HepG2 (cell line): ENCODE data around the gene ANKRD44. TPM values are rescaled to one million over a fixed set of nuclear protein-coding genes. Genes with fewer than 3 reads are reported as not detected.

Experiments used
- ATAC-seq: fragments of 200-7000 bp; cut with Tn5 transposase; 3 replicates; pipeline ENCODE4 v1.9.1; 2020; ENCODE audit warnings: mild to moderate bottlenecking, moderate library complexity
- BruUV-seq: library from RNA; stranded (reverse); fragments of 400-500 nt; replicated peaks from 2 replicates; lab custom pipeline; 2021; lab: Mats Ljungman, UMichigan
- CTCF ChIA-PET: fragments of 300-600 bp; formaldehyde crosslinking; extraction: SDS; loops from one replicate; lab custom pipeline; 2021; ENCODE audit warnings: low total read pairs, inconsistent platforms, low intra/inter-chr PET ratio; lab: Yijun Ruan, JAX
- POLR2A ChIA-PET: fragments of 350-600 bp; sonication (Branson Sonifier 250); formaldehyde crosslinking; loops from one replicate; lab custom pipeline; 2020; ENCODE audit warnings: antibody characterized with exemption, inconsistent platforms; lab: Yijun Ruan, JAX
- DNase-seq: peaks from one replicate; pipeline ENCODE4 v3.0.0-alpha.2; 2015; ENCODE audit warnings: low spot score
- FAIRE-seq: peaks from 3 replicates; lab custom pipeline; 2011; peaks lifted over from hg19 to GRCh38; lab: Jason Lieb, UNC
- H2AFZ ChIP-seq: one replicate; pipeline ENCODE4 v1.6.1; 2011; ENCODE audit warnings: low read length, inconsistent platforms
- H3K27ac ChIP-seq: fragments of 300-600 bp; 3 replicates; pipeline ENCODE4 v1.8.0; 2011; ENCODE audit warnings: mixed run types, mild to moderate bottlenecking, mixed read lengths, low read length, inconsistent platforms; ENCODE audit not compliant: insufficient read depth; ENCODE audit errors: extremely low read length
- H3K27me3 ChIP-seq, 2 experiments: fragments of 200-600 bp in 1 of 2; 2 replicates in 1 of 2; 3 replicates in 1 of 2; pipeline versions ENCODE4 v1.6.0 to v1.8.0; 2011; ENCODE audit warnings: low read length in 2 of 2, mild to moderate bottlenecking in 2 of 2, moderate library complexity in 2 of 2, inconsistent platforms in 1 of 2; ENCODE audit not compliant: insufficient read depth in 2 of 2, control insufficient read depth in 1 of 2
- H3K36me3 ChIP-seq, 2 experiments: fragments of 200-600 bp in 1 of 2; replicated peaks in 1 of 2; 2 replicates in 1 of 2; 3 replicates in 1 of 2; pipeline versions ENCODE4 v1.5.1 to v1.8.0; 2011; ENCODE audit warnings: low read length in 2 of 2, inconsistent platforms in 1 of 2; ENCODE audit not compliant: insufficient read depth in 2 of 2, control insufficient read depth in 1 of 2
- H3K4me1 ChIP-seq: 2 replicates; pipeline ENCODE4 v1.5.1; 2012; ENCODE audit warnings: low read length, inconsistent platforms; ENCODE audit not compliant: insufficient read depth
- H3K4me2 ChIP-seq: 2 replicates; pipeline ENCODE4 v1.6.0; 2011; ENCODE audit warnings: low read depth, low read length, inconsistent platforms
- H3K4me3 ChIP-seq, 3 experiments: fragments of 200-600 bp in 1 of 3; sonication (generic), shearing (Covaris generic) in 1 of 3; replicated peaks in 1 of 3; 2 replicates each; pipeline ENCODE4 v1.5.1; 2011 to 2016; ENCODE audit warnings: low read length in 3 of 3, inconsistent platforms in 2 of 3, low read depth in 2 of 3, mild to moderate bottlenecking in 2 of 3, control low read depth in 1 of 3, mixed read lengths in 1 of 3; ENCODE audit not compliant: insufficient read depth in 1 of 3
- H3K79me2 ChIP-seq: one replicate; pipeline ENCODE4 v1.6.1; 2011; ENCODE audit warnings: low read length, inconsistent platforms; ENCODE audit not compliant: insufficient read depth
- H3K9ac ChIP-seq: 2 replicates; pipeline ENCODE4 v1.6.0; 2011; ENCODE audit warnings: mild to moderate bottlenecking, low read depth, low read length, inconsistent platforms; ENCODE audit not compliant: insufficient read depth
- H3K9me3 ChIP-seq: 2 replicates; pipeline ENCODE4 v1.5.1; 2012; ENCODE audit warnings: mild to moderate bottlenecking, low read length
- H4K20me1 ChIP-seq: 2 replicates; pipeline ENCODE4 v1.6.0; 2011; ENCODE audit warnings: inconsistent platforms, mild to moderate bottlenecking, low read length, moderate library complexity; ENCODE audit not compliant: insufficient read depth
- CENPBD1 ChIP-seq: sonication (generic); formaldehyde crosslinking; IDR thresholded peaks from 2 replicates; pipeline ENCODE4 v1.8.0; 2022; ENCODE audit warnings: missing genetic modification reagents, low read depth, mild to moderate bottlenecking, borderline replicate concordance
- GRHL1 ChIP-seq: sonication (generic); formaldehyde crosslinking; conservative IDR thresholded peaks from 2 replicates; pipeline ENCODE4 v1.8.0; 2022; ENCODE audit warnings: missing genetic modification reagents
- HDAC6 ChIP-seq: fragments of 200-600 bp; sonication (generic); IDR thresholded peaks from 2 replicates; pipeline ENCODE4 v1.7.0; 2017; ENCODE audit warnings: mild to moderate bottlenecking, antibody characterized with exemption, low read length, low read depth
- HNF1A ChIP-seq, 2 experiments: sonication (generic) in 1 of 2; formaldehyde crosslinking in 1 of 2; IDR thresholded peaks; 2 replicates each; pipeline versions ENCODE4 v1.4.0 to v1.6.1; 2016 to 2020; ENCODE audit warnings: borderline replicate concordance in 1 of 2, low read depth in 1 of 2, mild to moderate bottlenecking in 1 of 2, missing genetic modification reagents in 1 of 2
- KLF13 ChIP-seq: sonication (generic); formaldehyde crosslinking; IDR thresholded peaks from 2 replicates; pipeline ENCODE4 v1.4.0; 2020; ENCODE audit warnings: mild to moderate bottlenecking, missing genetic modification reagents
- KMT2A ChIP-seq: sonication (generic); formaldehyde crosslinking; IDR thresholded peaks from 2 replicates; pipeline ENCODE4 v1.4.0; 2020; ENCODE audit warnings: missing genetic modification reagents
- MAF1 ChIP-seq: sonication (generic); formaldehyde crosslinking; IDR thresholded peaks from 2 replicates; pipeline ENCODE4 v1.5.0; 2020; ENCODE audit warnings: missing genetic modification reagents, borderline replicate concordance
- MATR3 ChIP-seq: sonication (generic); formaldehyde crosslinking; IDR thresholded peaks from 2 replicates; pipeline ENCODE4 v1.4.0; 2020; ENCODE audit warnings: missing genetic modification reagents
- NAIF1 ChIP-seq: sonication (generic); formaldehyde crosslinking; IDR thresholded peaks from 2 replicates; pipeline ENCODE4 v1.5.0; 2020; ENCODE audit warnings: mild to moderate bottlenecking, missing genetic modification reagents, borderline replicate concordance
- ZBTB7B ChIP-seq: sonication (generic); formaldehyde crosslinking; IDR thresholded peaks from 2 replicates; pipeline ENCODE4 v1.4.0; 2020; ENCODE audit warnings: missing genetic modification reagents
- ZBTB8A ChIP-seq: sonication (generic); formaldehyde crosslinking; IDR thresholded peaks from 2 replicates; pipeline ENCODE4 v1.4.0; 2020; ENCODE audit warnings: mild to moderate bottlenecking, low read depth, missing genetic modification reagents, borderline replicate concordance
- ZNF333 ChIP-seq: sonication (generic); formaldehyde crosslinking; IDR thresholded peaks from 2 replicates; pipeline ENCODE4 v1.4.0; 2020; ENCODE audit warnings: mild to moderate bottlenecking, missing genetic modification reagents, borderline replicate concordance
- ZNF556 ChIP-seq: sonication (generic); formaldehyde crosslinking; IDR thresholded peaks from 2 replicates; pipeline ENCODE4 v1.4.0; 2020; ENCODE audit warnings: mild to moderate bottlenecking, missing genetic modification reagents, borderline replicate concordance
- ZNF567 ChIP-seq: sonication (generic); formaldehyde crosslinking; IDR thresholded peaks from 2 replicates; pipeline ENCODE4 v1.8.1; 2023; ENCODE audit warnings: mild to moderate bottlenecking, missing genetic modification reagents, borderline replicate concordance
- ZNF660 ChIP-seq: sonication (generic); formaldehyde crosslinking; IDR thresholded peaks from 2 replicates; pipeline ENCODE4 v1.5.1; 2020; ENCODE audit warnings: mild to moderate bottlenecking, low read depth, missing genetic modification reagents, borderline replicate concordance
- ZNF670 ChIP-seq: sonication (generic); formaldehyde crosslinking; IDR thresholded peaks from 2 replicates; pipeline ENCODE4 v1.8.0; 2022; ENCODE audit warnings: mild to moderate bottlenecking, missing genetic modification reagents, borderline replicate concordance
- ZNF674 ChIP-seq: sonication (generic); formaldehyde crosslinking; IDR thresholded peaks from 2 replicates; pipeline ENCODE4 v1.5.0; 2020; ENCODE audit warnings: low read depth, mild to moderate bottlenecking, missing genetic modification reagents
- WGBS: methylation state at CpG from one replicate; pipeline ENCODE4 v1.1.6; 2017; ENCODE audit warnings: low lambda C conversion rate; 5-methylcytosine and 5-hydroxymethylcytosine counted together
- in situ Hi-C: cut with HindIII; loops from 2 replicates; pipeline ENCODE4 v1.10.0; 2017; ENCODE audit warnings: low pct_unique_long_range_greater_than_20kb; ENCODE audit not compliant: extremely low pct_ligation_motif_present
- intact Hi-C: fragments of 100-400 bp; cut with micrococcal nuclease; formaldehyde crosslinking; loops from one replicate; pipeline ENCODE4 v1.10.0; 2022; ENCODE audit not compliant: unreplicated experiment
- polyA plus RNA-seq, 8 experiments: library from polyadenylated mRNA; depleted of rRNA in 3 of 8; stranded (reverse) in 7 of 8; unstranded in 1 of 8; fragments of >200 nt; fragmentation: Illumina TruSeq in 4 of 8; extraction: Trizol in 4 of 8; gene quantifications; 2 replicates each; pipeline versions ENCODE4 v1.2.1 to v1.2.3, GENCODE V29; 2011 to 2016; ENCODE audit warnings: low read depth in 4 of 8, missing spikeins in 1 of 8, mixed read lengths in 1 of 8; ENCODE audit not compliant: insufficient read depth in 1 of 8
- total RNA-seq, 5 experiments: library from RNA; depleted of rRNA; stranded (reverse); fragments of >200 nt; fragmentation: Illumina TruSeq; extraction: Trizol; gene quantifications; 2 replicates each; pipeline ENCODE4 v1.2.3, GENCODE V29; 2016; ENCODE audit warnings: low read depth in 1 of 5

ANKRD44 gene
- total and polyA plus RNA-seq, 2 of the 13 experiments (the other 11 are each of a cell fraction or from before 2014, with no cell fraction given), result 0.04 to 0.11 TPM

GRCh38 chr2:197259470-197259999 lies 51.0 kb downstream of the ANKRD44 start (continued):
- TF ChIP-seq GRHL1 (CRISPR knock-in tag), result no peak
- TF ChIP-seq HNF1A (IDR thresholded peaks at IDR 0.05; ENCODE audit: low read depth), result no peak
- TF ChIP-seq HNF1A (CRISPR knock-in tag; IDR thresholded peaks at IDR 0.05; ENCODE audit: borderline replicate concordance), result no peak

GRCh38 chr2:197258580-197258979 lies 52.0 kb downstream of the ANKRD44 start:
- H3K4me3 ChIP-seq, result no peak overlapping the region
- H3K9me3 ChIP-seq, result no peaks in the 10 kb centered on the region
- BruUV-seq, result no TSS peak
- H3K4me2 ChIP-seq, result no peak overlapping the region
- in situ Hi-C loops (no loop called here), intact Hi-C loops (no loop called here)
- no peaks in the 10 kb centered on the region for H3K79me2 ChIP-seq
- H4K20me1 ChIP-seq, result no peaks in the 10 kb centered on the region
- no peak overlapping the region for H2AFZ ChIP-seq
- H3K27ac ChIP-seq, result no peak overlapping the region
- WGBS, result 6% methylated on average over 2 of the region's 2 CpGs
- no peaks in the 10 kb centered on the region for H3K4me1 ChIP-seq
- no peak for ATAC-seq
- ChIA-PET CTCF (no interaction called here), POLR2A (no interaction called here)
- H3K27me3 ChIP-seq, result peaks cover 0 to 16% of the 10 kb centered on the region in 2 experiments; a peak in 1 of 5 replicates
- no peaks in the 10 kb centered on the region for H3K36me3 ChIP-seq
- no peak for DNase-seq
- H3K9ac ChIP-seq, result no peak overlapping the region
- no peak for FAIRE-seq
- TF ChIP-seq CENPBD1 (CRISPR knock-in tag) (no peak), MATR3 (CRISPR knock-in tag) (no peak), ZNF660 (CRISPR knock-in tag) (no peak), ZNF567 (CRISPR knock-in tag) (no peak), MAF1 (CRISPR knock-in tag) (no peak), ZNF670 (CRISPR knock-in tag) (no peak), ZBTB7B (CRISPR knock-in tag) (no peak), ZNF674 (CRISPR knock-in tag) (no peak), KLF13 (CRISPR knock-in tag) (no peak), KMT2A (CRISPR knock-in tag) (no peak), ZNF333 (CRISPR knock-in tag) (no peak), NAIF1 (CRISPR knock-in tag) (no peak), HDAC6 (no peak), ZBTB8A (CRISPR knock-in tag) (no peak), ZNF556 (CRISPR knock-in tag) (no peak)
